GM11168 (cell line): ENCODE results near the gene COL2A1.

ENCODE experiments used
- in situ Hi-C: fragments of 300-500 bp; cut with MboI; formaldehyde crosslinking; loops from one replicate; pipeline ENCODE4 v1.12.0; 2022; ENCODE audit warnings: low sequenced_read_pairs; ENCODE audit not compliant: unreplicated experiment

Gene COL2A1

GRCh38 chr12:47993491-47993890 lies 10.8 kb downstream of the COL2A1 start:
- in situ Hi-C loops = no loop called here

- in situ Hi-C loops = no loop called here
Observed at GRCh38 chr12:47992776-47993175, 11.5 kb downstream of the COL2A1 start.

GRCh38 chr12:47991106-47992061 lies 12.9 kb downstream of the COL2A1 start:
- in situ Hi-C loops = no loop called here

- in situ Hi-C loops = no loop called here
Observed at GRCh38 chr12:47990351-47991105, 13.7 kb downstream of the COL2A1 start.

- in situ Hi-C loops = no loop called here
Observed at GRCh38 chr12:47989666-47990065, 14.6 kb downstream of the COL2A1 start.

- in situ Hi-C loops = no loop called here
Observed at GRCh38 chr12:47989023-47989417, 15.3 kb downstream of the COL2A1 start.

- in situ Hi-C loops = no loop called here
Observed at GRCh38 chr12:47988073-47989022, 15.9 kb downstream of the COL2A1 start.

GRCh38 chr12:47987411-47988072 lies 16.7 kb downstream of the COL2A1 start:
- in situ Hi-C loops = no loop called here

- in situ Hi-C loops = no loop called here
Observed at GRCh38 chr12:47986832-47987231, 17.4 kb downstream of the COL2A1 start.

- in situ Hi-C loops = no loop called here
Observed at GRCh38 chr12:47986291-47986660, 18.0 kb downstream of the COL2A1 start.

- in situ Hi-C loops = no loop called here
Observed at GRCh38 chr12:47985596-47986290, 18.5 kb downstream of the COL2A1 start.

- in situ Hi-C loops = no loop called here
Observed at GRCh38 chr12:47984331-47984801, 19.9 kb downstream of the COL2A1 start.

GRCh38 chr12:47983541-47984115 lies 20.6 kb downstream of the COL2A1 start:
- in situ Hi-C loops = no loop called here

GRCh38 chr12:47982770-47983169 lies 21.5 kb downstream of the COL2A1 start:
- in situ Hi-C loops = no loop called here

GRCh38 chr12:47982311-47982710 lies 22.0 kb downstream of the COL2A1 start:
- in situ Hi-C loops = no loop called here

GRCh38 chr12:47981496-47982260 lies 22.6 kb downstream of the COL2A1 start:
- in situ Hi-C loops = no loop called here

GRCh38 chr12:47980779-47981495 lies 23.3 kb downstream of the COL2A1 start:
- in situ Hi-C loops = no loop called here
